Natural killer cell treated with Interleukin-12 subunit alpha and Interleukin-12 subunit beta and Interleukin-15 and Interleukin-18, amount 100 ng/mL, for 72 hours (primary cell): Measurements from ENCODE around the gene PAX2. TPM values are rescaled to one million over a fixed set of nuclear protein-coding genes. Genes with fewer than 3 reads are reported as not detected.

Source experiments
- ATAC-seq, 2 donors: fragments of 150-1000 bp; cut with Tn5 transposase in 1 of 2; sonication (Bioruptor Pico), chemical (Tn5 transposase) in 1 of 2; 2 replicates each; pipeline ENCODE4 v1.10.0; 2021
- DNase-seq: peaks from one replicate; pipeline ENCODE4 v3.0.0; 2022; ENCODE audit warnings: low spot score
- H3K27ac Mint-ChIP-seq, 2 donors: 1 replicate in 1 of 2; 2 replicates in 1 of 2; pipeline ENCODE4 v1.8.0; 2022; ENCODE audit warnings: mixed read lengths in 2 of 2, mild to moderate bottlenecking in 1 of 2, moderate library complexity in 1 of 2
- H3K27me3 Mint-ChIP-seq, 2 donors: 1 replicate in 1 of 2; 2 replicates in 1 of 2; pipeline ENCODE4 v1.8.0; 2022; ENCODE audit warnings: mixed read lengths in 2 of 2
- H3K36me3 Mint-ChIP-seq: one replicate; pipeline ENCODE4 v1.8.0; 2022; ENCODE audit warnings: mixed read lengths
- H3K4me1 Mint-ChIP-seq, 2 donors: 1 replicate in 1 of 2; 2 replicates in 1 of 2; pipeline ENCODE4 v1.8.0; 2022; ENCODE audit warnings: low read depth in 2 of 2, mixed read lengths in 2 of 2, mild to moderate bottlenecking in 1 of 2
- H3K4me3 Mint-ChIP-seq: one replicate; pipeline ENCODE4 v1.8.0; 2022; ENCODE audit warnings: mixed read lengths
- H3K9me3 Mint-ChIP-seq: 2 replicates; pipeline ENCODE4 v1.8.0; 2022; ENCODE audit warnings: mixed read lengths
- total RNA-seq, 2 donors: library from RNA; stranded (reverse); gene quantifications; one replicate each; pipeline ENCODE4 v1.2.3, GENCODE V29; 2022

Gene PAX2
- total RNA-seq, 2 donors from 2014 or later, result not detected

GRCh38 chr10:100730725-100731406 lies 14.5 kb upstream of the PAX2 start:
- Mint-ChIP-seq H3K4me3 (peak overlapping the region; percentile 19), H3K27ac (no peak overlapping the region), H3K36me3 (peaks cover 4% of the 10 kb centered on the region), H3K9me3 (no peaks in the 10 kb centered on the region), H3K27me3 (peaks cover 57 to 86% of the 10 kb centered on the region in 2 donors), H3K4me1 (peaks cover 31 to 37% of the 10 kb centered on the region in 2 donors)
- ATAC-seq (peak; percentile 63 to 79), DNase-seq (peak; percentile 67)

GRCh38 chr10:100731407-100732240 lies 13.8 kb upstream of the PAX2 start:
- peak; percentile 3 to 13 for ATAC-seq

GRCh38 chr10:100732241-100732596 lies 13.2 kb upstream of the PAX2 start:
- no peak overlapping the region for H3K27ac Mint-ChIP-seq
- H3K4me1 Mint-ChIP-seq, result peaks cover 37% of the 10 kb centered on the region in 2 donors
- H3K4me3 Mint-ChIP-seq, result no peak overlapping the region
- ATAC-seq, result no peak
- H3K27me3 Mint-ChIP-seq, result peaks cover 55 to 83% of the 10 kb centered on the region in 2 donors
- H3K36me3 Mint-ChIP-seq, result peaks cover 4% of the 10 kb centered on the region
- DNase-seq, result no peak
- no peaks in the 10 kb centered on the region for H3K9me3 Mint-ChIP-seq

More at GRCh38 chr10:100731407-100732240, 13.8 kb upstream of the PAX2 start:
- H3K9me3 Mint-ChIP-seq, result no peaks in the 10 kb centered on the region
- H3K36me3 Mint-ChIP-seq, result peaks cover 4% of the 10 kb centered on the region
- H3K27ac Mint-ChIP-seq, result no peak overlapping the region
- no peak for DNase-seq
- peaks cover 33 to 37% of the 10 kb centered on the region in 2 donors for H3K4me1 Mint-ChIP-seq
- peaks cover 53 to 80% of the 10 kb centered on the region in 2 donors for H3K27me3 Mint-ChIP-seq
- H3K4me3 Mint-ChIP-seq, result peak overlapping the region; percentile 19

GRCh38 chr10:100733329-100733728 lies 12.1 kb upstream of the PAX2 start:
- peaks cover 39 to 44% of the 10 kb centered on the region in 2 donors for H3K4me1 Mint-ChIP-seq

GRCh38 chr10:100734295-100735086 lies 10.9 kb upstream of the PAX2 start:
- ATAC-seq (no peak), DNase-seq (no peak)
- Mint-ChIP-seq H3K9me3 (no peaks in the 10 kb centered on the region), H3K4me3 (peak overlapping the region; percentile 26), H3K27ac (no peak overlapping the region), H3K27me3 (peaks cover 47 to 78% of the 10 kb centered on the region in 2 donors), H3K36me3 (peaks cover 4% of the 10 kb centered on the region), H3K4me1 (peaks cover 36 to 42% of the 10 kb centered on the region in 2 donors)

More at GRCh38 chr10:100733329-100733728, 12.1 kb upstream of the PAX2 start:
- no peaks in the 10 kb centered on the region for H3K9me3 Mint-ChIP-seq
- peaks cover 55 to 85% of the 10 kb centered on the region in 2 donors for H3K27me3 Mint-ChIP-seq
- ATAC-seq (no peak), DNase-seq (no peak)
- peaks cover 4% of the 10 kb centered on the region for H3K36me3 Mint-ChIP-seq
- H3K27ac Mint-ChIP-seq, result no peak overlapping the region
- no peak overlapping the region for H3K4me3 Mint-ChIP-seq

- no peak overlapping the region for H3K27ac Mint-ChIP-seq
- H3K9me3 Mint-ChIP-seq, result no peaks in the 10 kb centered on the region
- peak overlapping the region; percentile 26 for H3K4me3 Mint-ChIP-seq
- H3K4me1 Mint-ChIP-seq, result peaks cover 35 to 41% of the 10 kb centered on the region in 2 donors
- ATAC-seq (no peak), DNase-seq (no peak)
- H3K36me3 Mint-ChIP-seq, result peaks cover 4% of the 10 kb centered on the region
- H3K27me3 Mint-ChIP-seq, result peaks cover 49 to 75% of the 10 kb centered on the region in 2 donors
Measured at GRCh38 chr10:100735087-100735336, 10.4 kb upstream of the PAX2 start.

- H3K27me3 Mint-ChIP-seq, result peaks cover 50 to 75% of the 10 kb centered on the region in 2 donors
- no peak overlapping the region for H3K27ac Mint-ChIP-seq
- H3K36me3 Mint-ChIP-seq, result no peaks in the 10 kb centered on the region
- no peaks in the 10 kb centered on the region for H3K9me3 Mint-ChIP-seq
- H3K4me3 Mint-ChIP-seq, result peak overlapping the region; percentile 26
- DNase-seq (no peak), ATAC-seq (no peak)
- H3K4me1 Mint-ChIP-seq, result peaks cover 29 to 37% of the 10 kb centered on the region in 2 donors
Measured at GRCh38 chr10:100735337-100736143, 9.8 kb upstream of the PAX2 start.

GRCh38 chr10:100736144-100736808 lies 9.1 kb upstream of the PAX2 start:
- peaks cover 26 to 34% of the 10 kb centered on the region in 2 donors for H3K4me1 Mint-ChIP-seq

GRCh38 chr10:100736809-100737354 lies 8.5 kb upstream of the PAX2 start:
- Mint-ChIP-seq H3K27ac (no peak overlapping the region), H3K4me1 (peaks cover 20 to 29% of the 10 kb centered on the region in 2 donors)

More at GRCh38 chr10:100736144-100736808, 9.1 kb upstream of the PAX2 start:
- Mint-ChIP-seq H3K36me3 (no peaks in the 10 kb centered on the region), H3K4me3 (no peak overlapping the region), H3K27me3 (peaks cover 53 to 79% of the 10 kb centered on the region in 2 donors), H3K9me3 (no peaks in the 10 kb centered on the region), H3K27ac (no peak overlapping the region)
- DNase-seq, result no peak
- ATAC-seq, result no peak

GRCh38 chr10:100737355-100738054 lies 7.9 kb upstream of the PAX2 start:
- no peak overlapping the region for H3K27ac Mint-ChIP-seq

More at GRCh38 chr10:100736809-100737354, 8.5 kb upstream of the PAX2 start:
- Mint-ChIP-seq H3K9me3 (no peaks in the 10 kb centered on the region), H3K27me3 (peaks cover 54 to 78% of the 10 kb centered on the region in 2 donors), H3K4me3 (peak overlapping the region; percentile 14), H3K36me3 (no peaks in the 10 kb centered on the region)
- DNase-seq (no peak), ATAC-seq (no peak)

GRCh38 chr10:100738055-100738827 lies 7.1 kb upstream of the PAX2 start:
- Mint-ChIP-seq H3K36me3 (no peaks in the 10 kb centered on the region), H3K4me1 (peaks cover 19 to 25% of the 10 kb centered on the region in 2 donors), H3K9me3 (no peaks in the 10 kb centered on the region), H3K27me3 (peaks cover 57 to 74% of the 10 kb centered on the region in 2 donors), H3K27ac (no peak overlapping the region), H3K4me3 (peak overlapping the region; percentile 22)
- ATAC-seq (no peak), DNase-seq (no peak)

More at GRCh38 chr10:100737355-100738054, 7.9 kb upstream of the PAX2 start:
- Mint-ChIP-seq H3K9me3 (no peaks in the 10 kb centered on the region), H3K4me3 (peak overlapping the region; percentile 22), H3K27me3 (peaks cover 50 to 74% of the 10 kb centered on the region in 2 donors), H3K4me1 (peaks cover 19 to 25% of the 10 kb centered on the region in 2 donors), H3K36me3 (no peaks in the 10 kb centered on the region)
- no peak for DNase-seq
- ATAC-seq, result no peak
